ENCODE results near the gene FGD4.

- TF ChIP-seq CTCF (IDR thresholded peaks at IDR 0.05) (no peak), POLR2A (IDR thresholded peaks at IDR 0.05) (no peak)
Observed at GRCh38 chr12:32496946-32497345, 97.6 kb downstream of the FGD4 start.
